ENCODE results near the gene RSPO1. TPM values are rescaled to one million over a fixed set of nuclear protein-coding genes. Genes with fewer than 3 reads are reported as not detected.

Gene RSPO1
- total RNA-seq, 1 experiment from 2014 or later: not detected

DNA sequence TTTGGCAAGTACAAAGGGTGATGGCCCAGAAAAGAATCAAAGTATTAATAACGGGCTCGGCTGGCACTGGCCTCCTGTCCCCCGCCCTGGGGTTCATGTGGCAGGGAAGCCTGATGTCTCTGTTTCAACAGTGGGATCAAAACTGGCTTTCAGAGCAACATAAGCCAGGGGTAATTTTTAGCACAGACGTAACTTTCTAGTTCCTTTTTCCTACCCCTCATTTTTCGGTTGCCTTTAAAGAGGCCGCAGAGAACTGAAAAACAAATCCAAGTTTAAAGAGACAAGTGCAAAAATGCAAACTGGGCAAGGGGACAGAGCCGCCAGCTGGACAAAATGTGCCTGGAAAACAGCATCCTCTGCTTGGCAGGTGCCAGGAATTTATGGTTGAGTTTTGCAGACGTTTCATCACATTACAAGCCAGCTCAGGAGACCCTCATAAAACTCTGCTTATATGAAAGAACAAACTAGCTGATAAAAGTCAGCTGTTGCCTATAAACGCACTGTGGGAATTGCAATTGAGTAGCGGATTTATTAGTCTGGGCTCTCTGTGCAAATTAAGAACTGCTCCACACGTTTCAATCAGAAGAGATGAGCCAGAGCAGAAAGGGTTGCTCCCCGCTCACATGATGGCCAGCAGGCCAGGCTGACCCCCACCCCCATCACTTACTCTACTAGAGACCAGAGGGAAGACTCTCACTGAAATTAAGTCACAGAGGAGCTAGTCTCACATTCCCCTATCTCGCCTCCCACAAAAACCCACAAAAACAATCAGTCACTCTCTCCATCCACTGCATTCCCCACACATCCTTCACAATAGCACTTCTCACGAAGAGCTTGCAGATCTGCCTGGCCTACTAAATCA, 41.8 kb upstream of the RSPO1 start:
- Histone ChIP-seq H3K4me3 (ENCODE audit: low read length) (no peak overlapping the region), H3K9me2 (replicated peaks; ENCODE audit: low read length) (no peaks in the 10 kb centered on the region), H3F3A (ENCODE audit: low read length, unreplicated experiment) (no peaks in the 10 kb centered on the region), H3K27me3 (ENCODE audit: low read length) (peaks cover 2% of the 10 kb centered on the region; the same call in 1 of the 2 replicates), H3K9ac (ENCODE audit: low read length) (no peak overlapping the region), H3K4me2 (ENCODE audit: low read length) (no peak overlapping the region), H3K79me2 (ENCODE audit: low read length) (no peaks in the 10 kb centered on the region), H2AFZ (ENCODE audit: low read length) (no peak overlapping the region), H3K36me3 (ENCODE audit: low read depth, low read length) (peaks cover under 1% of the 10 kb centered on the region; the same call in 1 of the 2 replicates), H3K4me1 (ENCODE audit: insufficient read depth, low read length) (no peaks in the 10 kb centered on the region), H3K27ac (ENCODE audit: low read length) (no peak overlapping the region), H4K20me1 (ENCODE audit: low read length) (no peaks in the 10 kb centered on the region), H3K9me3 (ENCODE audit: low read length) (no peaks in the 10 kb centered on the region)
- BruUV-seq (replicated peaks): no TSS peak
- ChIA-PET CTCF (no interaction called here), POLR2A (ENCODE audit: unreplicated experiment) (interaction anchor here (0.6 kb wide), 1 partner anchor 10 kb away, joined by 3 read pairs; no protein-coding TSS in a partner anchor)
- no peak for ATAC-seq
- no peak for DNase-seq
- intact Hi-C loops (cut with micrococcal nuclease): no loop called here
- TF ChIP-seq, protein P1, sequence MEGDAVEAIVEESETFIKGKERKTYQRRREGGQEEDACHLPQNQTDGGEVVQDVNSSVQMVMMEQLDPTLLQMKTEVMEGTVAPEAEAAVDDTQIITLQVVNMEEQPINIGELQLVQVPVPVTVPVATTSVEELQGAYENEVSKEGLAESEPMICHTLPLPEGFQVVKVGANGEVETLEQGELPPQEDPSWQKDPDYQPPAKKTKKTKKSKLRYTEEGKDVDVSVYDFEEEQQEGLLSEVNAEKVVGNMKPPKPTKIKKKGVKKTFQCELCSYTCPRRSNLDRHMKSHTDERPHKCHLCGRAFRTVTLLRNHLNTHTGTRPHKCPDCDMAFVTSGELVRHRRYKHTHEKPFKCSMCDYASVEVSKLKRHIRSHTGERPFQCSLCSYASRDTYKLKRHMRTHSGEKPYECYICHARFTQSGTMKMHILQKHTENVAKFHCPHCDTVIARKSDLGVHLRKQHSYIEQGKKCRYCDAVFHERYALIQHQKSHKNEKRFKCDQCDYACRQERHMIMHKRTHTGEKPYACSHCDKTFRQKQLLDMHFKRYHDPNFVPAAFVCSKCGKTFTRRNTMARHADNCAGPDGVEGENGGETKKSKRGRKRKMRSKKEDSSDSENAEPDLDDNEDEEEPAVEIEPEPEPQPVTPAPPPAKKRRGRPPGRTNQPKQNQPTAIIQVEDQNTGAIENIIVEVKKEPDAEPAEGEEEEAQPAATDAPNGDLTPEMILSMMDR (conservative IDR thresholded peaks at IDR 0.05; ENCODE audit: low read depth, low read length): no peak
- TF ChIP-seq EZH2 (IDR thresholded peaks at IDR 0.05; ENCODE audit: low read length, unreplicated experiment) (no peak), EZH2phosphoT487 (IDR thresholded peaks at IDR 0.05; ENCODE audit: borderline replicate concordance, low read length) (no peak)

DNA sequence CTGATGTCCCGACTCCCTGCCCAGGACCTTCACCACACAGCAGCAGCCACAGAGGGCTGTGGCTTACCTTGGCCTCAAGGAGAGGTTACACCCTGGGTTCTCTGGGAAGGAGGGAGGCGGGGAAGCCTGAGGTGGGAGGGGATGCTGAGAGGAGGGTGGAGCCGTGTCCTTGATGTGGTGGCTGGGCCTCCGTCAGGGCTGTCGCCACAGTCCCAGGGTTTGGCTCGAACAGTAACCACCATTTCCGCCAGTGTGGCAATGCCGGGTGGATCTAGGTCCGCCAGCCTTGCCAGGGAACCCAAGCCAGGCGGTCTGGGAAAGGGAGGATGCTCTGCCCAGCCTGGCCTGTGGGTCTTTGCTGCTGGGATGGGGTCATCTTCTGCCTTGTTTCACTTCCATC, 39.2 kb upstream of the RSPO1 start:
- no peak overlapping the region for H3K4me2 ChIP-seq (ENCODE audit: low read length)
- BruUV-seq (replicated peaks): no TSS peak
- H3K4me1 ChIP-seq (ENCODE audit: insufficient read depth, low read length): no peaks in the 10 kb centered on the region
- ATAC-seq: no peak
- H3K9me2 ChIP-seq (replicated peaks; ENCODE audit: low read length): no peaks in the 10 kb centered on the region
- no peak overlapping the region for H3K4me3 ChIP-seq (ENCODE audit: low read length)
- POLR2A ChIA-PET (ENCODE audit: unreplicated experiment): interaction anchor here (0.6 kb wide), 1 partner anchor 73 kb away, joined by 21 read pairs; no protein-coding TSS in a partner anchor
- H3K79me2 ChIP-seq (ENCODE audit: low read length): no peaks in the 10 kb centered on the region
- H3K9ac ChIP-seq (ENCODE audit: low read length): no peak overlapping the region
- intact Hi-C loops (cut with micrococcal nuclease): no loop called here
- H3K27me3 ChIP-seq (ENCODE audit: low read length): peaks cover 16% of the 10 kb centered on the region; the same call in 1 of the 2 replicates
- H3K36me3 ChIP-seq (ENCODE audit: low read depth, low read length): no peaks in the 10 kb centered on the region
- H2AFZ ChIP-seq (ENCODE audit: low read length): no peak overlapping the region
- CTCF ChIA-PET: no interaction called here
- no peaks in the 10 kb centered on the region for H3F3A ChIP-seq (ENCODE audit: low read length, unreplicated experiment)
- H3K9me3 ChIP-seq (ENCODE audit: low read length): no peaks in the 10 kb centered on the region
- no peak for DNase-seq
- H3K27ac ChIP-seq (ENCODE audit: low read length): no peak overlapping the region
- TF ChIP-seq, protein P1 (conservative IDR thresholded peaks at IDR 0.05; ENCODE audit: low read depth, low read length): no peak
- TF ChIP-seq EZH2 (IDR thresholded peaks at IDR 0.05; ENCODE audit: low read length, unreplicated experiment) (no peak), EZH2phosphoT487 (IDR thresholded peaks at IDR 0.05; ENCODE audit: borderline replicate concordance, low read length) (no peak)
- H4K20me1 ChIP-seq (ENCODE audit: low read length): no peaks in the 10 kb centered on the region

Measured in PC-3 (cell line).